ENCODE measurements around the gene EPHB1. TPM values are rescaled to one million over a fixed set of nuclear protein-coding genes. Genes with fewer than 3 reads are reported as not detected.

Gene EPHB1
- total and polyA plus RNA-seq, 2 of the 13 experiments (the other 11 are each of a cell fraction or from before 2014, with no cell fraction given) = 0.07 to 0.21 TPM

DNA sequence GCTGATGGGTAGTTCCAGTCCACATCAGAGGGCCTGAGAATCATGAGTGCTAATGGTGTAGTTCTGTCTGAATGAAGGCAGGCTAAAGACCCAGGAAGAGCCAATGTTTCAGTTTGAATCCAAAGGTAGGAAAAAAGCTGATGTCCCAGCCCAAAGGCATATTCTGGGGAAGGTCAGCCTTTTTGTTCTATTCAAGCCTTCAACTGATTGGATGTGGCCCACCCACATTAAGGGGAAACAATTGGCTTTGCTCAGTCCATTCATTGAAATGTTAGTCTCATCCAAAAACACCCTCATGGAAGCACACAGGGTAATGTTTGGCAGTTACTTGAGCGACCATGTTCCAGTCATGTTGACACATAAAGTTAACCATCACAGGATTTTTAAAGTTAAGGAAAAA lies 25.9 kb downstream of the EPHB1 start (continued):
- TF ChIP-seq, protein P1, sequence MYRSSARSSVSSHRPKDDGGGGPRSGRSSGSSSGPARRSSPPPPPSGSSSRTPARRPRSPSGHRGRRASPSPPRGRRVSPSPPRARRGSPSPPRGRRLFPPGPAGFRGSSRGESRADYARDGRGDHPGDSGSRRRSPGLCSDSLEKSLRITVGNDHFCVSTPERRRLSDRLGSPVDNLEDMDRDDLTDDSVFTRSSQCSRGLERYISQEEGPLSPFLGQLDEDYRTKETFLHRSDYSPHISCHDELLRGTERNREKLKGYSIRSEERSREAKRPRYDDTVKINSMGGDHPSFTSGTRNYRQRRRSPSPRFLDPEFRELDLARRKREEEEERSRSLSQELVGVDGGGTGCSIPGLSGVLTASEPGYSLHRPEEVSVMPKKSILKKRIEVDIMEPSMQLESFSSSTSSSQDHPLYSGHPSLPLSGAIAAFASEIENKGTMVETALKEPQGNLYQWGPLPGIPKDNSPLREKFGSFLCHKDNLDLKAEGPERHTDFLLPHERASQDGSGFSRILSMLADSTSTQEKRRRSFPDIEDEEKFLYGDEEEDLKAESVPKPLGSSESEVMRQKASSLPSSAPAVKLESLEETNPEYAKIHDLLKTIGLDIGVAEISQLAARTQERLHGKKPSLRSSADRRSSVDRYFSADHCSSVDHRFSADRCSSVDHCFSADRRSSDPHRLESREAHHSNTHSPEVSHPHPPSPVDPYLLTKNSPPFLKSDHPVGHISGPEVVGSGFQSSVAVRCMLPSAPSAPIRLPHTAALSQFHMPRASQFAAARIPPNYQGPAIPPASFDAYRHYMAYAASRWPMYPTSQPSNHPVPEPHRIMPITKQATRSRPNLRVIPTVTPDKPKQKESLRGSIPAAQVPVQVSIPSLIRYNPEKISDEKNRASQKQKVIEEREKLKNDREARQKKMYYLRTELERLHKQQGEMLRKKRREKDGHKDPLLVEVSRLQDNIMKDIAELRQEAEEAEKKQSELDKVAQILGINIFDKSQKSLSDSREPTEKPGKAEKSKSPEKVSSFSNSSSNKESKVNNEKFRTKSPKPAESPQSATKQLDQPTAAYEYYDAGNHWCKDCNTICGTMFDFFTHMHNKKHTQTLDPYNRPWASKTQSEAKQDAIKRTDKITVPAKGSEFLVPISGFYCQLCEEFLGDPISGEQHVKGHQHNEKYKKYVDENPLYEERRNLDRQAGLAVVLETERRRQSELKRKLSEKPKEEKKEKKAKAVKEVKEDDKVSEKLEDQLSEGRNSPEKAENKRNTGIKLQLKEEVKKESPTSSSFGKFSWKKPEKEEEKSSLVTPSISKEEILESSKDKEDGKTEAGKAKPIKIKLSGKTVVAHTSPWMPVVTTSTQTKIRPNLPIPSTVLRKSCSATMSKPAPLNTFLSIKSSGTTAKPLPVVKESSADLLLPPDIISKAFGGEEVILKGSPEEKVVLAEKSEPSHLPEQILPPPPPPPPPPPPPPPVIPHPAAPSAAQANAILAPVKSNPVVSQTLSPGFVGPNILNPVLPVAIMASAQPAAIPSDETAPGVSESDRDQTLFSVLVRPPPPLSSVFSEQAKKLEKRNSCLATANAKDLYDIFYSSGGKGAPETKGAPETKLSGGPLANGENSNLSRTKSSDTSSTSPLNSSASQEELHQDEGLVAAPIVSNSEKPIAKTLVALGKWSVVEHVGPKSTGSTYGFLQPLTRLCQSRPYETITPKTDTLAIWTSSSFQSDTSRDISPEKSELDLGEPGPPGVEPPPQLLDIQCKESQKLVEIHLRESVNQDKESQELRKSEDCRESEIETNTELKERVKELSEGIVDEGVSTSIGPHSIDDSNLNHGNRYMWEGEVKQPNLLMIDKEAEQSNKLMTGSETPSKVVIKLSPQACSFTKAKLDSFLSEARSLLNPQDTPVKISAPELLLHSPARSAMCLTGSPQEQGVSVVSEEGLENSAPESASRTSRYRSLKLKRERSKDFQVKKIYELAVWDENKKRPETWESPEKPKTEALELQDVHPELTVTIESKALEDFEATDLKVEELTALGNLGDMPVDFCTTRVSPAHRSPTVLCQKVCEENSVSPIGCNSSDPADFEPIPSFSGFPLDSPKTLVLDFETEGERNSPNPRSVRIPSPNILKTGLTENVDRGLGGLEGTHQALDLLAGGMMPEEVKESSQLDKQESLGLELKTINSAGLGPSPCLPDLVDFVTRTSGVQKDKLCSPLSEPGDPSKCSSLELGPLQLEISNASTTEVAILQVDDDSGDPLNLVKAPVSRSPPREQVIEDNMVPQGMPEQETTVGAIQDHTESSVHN (CRISPR knock-in tag; IDR thresholded peaks at IDR 0.05) = no peak
- TF ChIP-seq NFE2 (CRISPR knock-in tag; IDR thresholded peaks at IDR 0.05) (no peak), BRD4 (CRISPR knock-in tag; IDR thresholded peaks at IDR 0.05) (no peak), POLR2AphosphoS5 (IDR thresholded peaks at IDR 0.05; ENCODE audit: low read depth, low read length) (no peak)

DNA sequence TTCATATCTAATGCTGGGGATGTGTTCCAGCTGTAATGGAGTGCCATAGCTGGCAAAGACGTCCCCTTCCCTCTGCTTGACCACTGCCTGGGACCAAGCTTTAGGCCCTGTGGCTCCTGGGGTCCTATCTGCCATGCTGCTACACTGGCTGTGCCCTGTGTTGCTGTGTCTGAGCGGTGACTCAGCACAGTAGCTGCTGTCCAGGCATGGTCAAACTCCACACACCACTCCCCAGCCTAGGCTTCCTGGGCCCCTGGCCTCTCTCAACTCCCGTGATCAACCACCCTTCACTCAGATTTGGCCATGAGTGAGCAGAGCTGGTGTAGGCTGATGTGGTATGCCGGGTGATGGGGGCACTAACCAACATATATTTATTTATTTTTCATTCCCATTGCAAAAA lies 27.0 kb downstream of the EPHB1 start:
- FAIRE-seq (no peak), ATAC-seq (peak; percentile 88), DNase-seq (ENCODE audit: low spot score) (no peak)
- H3K36me3 ChIP-seq (replicated peaks in 1 of 2; ENCODE audit: control insufficient read depth in 1 of 2, insufficient read depth in 2 of 2, low read length in 2 of 2) = no peaks in the 10 kb centered on the region
- no TSS peak for BruUV-seq (replicated peaks)
- TF ChIP-seq PCBP2 (optimal IDR thresholded peaks at IDR 0.05; ENCODE audit: low read depth, low read length, poor library complexity, severe bottlenecking) (no peak), NFE2 (CRISPR knock-in tag; IDR thresholded peaks at IDR 0.05) (peak; percentile 76; the same call in 1 of the 2 replicates), NFE2L2 (IDR thresholded peaks at IDR 0.05; ENCODE audit: low read length) (peak; percentile 74), MAFF (IDR thresholded peaks at IDR 0.05; ENCODE audit: low read depth, low read length) (0 out of 2 replicates have a peak, but pooled peaks have one; percentile 6), ZNF660 (CRISPR knock-in tag; IDR thresholded peaks at IDR 0.05; ENCODE audit: borderline replicate concordance, low read depth) (no peak), ISX (CRISPR knock-in tag; conservative IDR thresholded peaks at IDR 0.05) (no peak), FOSL2 (CRISPR knock-in tag; IDR thresholded peaks at IDR 0.05) (peak; percentile 65)
- no peaks in the 10 kb centered on the region for H3K79me2 ChIP-seq (ENCODE audit: insufficient read depth, low read length)
- no peak overlapping the region for H3K27ac ChIP-seq (ENCODE audit: extremely low read length, insufficient read depth, low read length)
- H3K4me1 ChIP-seq (ENCODE audit: insufficient read depth, low read length) = no peaks in the 10 kb centered on the region
- in situ Hi-C loops (cut with HindIII; ENCODE audit: extremely low pct_ligation_motif_present, low pct_unique_long_range_greater_than_20kb) = no loop called here
- no peak overlapping the region for H3K4me3 ChIP-seq (replicated peaks in 1 of 3; ENCODE audit: insufficient read depth in 1 of 3, low read depth in 2 of 3, low read length in 3 of 3)
- ChIA-PET POLR2A (no interaction called here), CTCF (ENCODE audit: low intra/inter-chr PET ratio, low total read pairs) (no interaction called here)
- H3K27me3 ChIP-seq (ENCODE audit: control insufficient read depth in 1 of 2, insufficient read depth in 2 of 2, low read length in 2 of 2) = no peaks in the 10 kb centered on the region; a peak in 1 of 5 replicates
- H4K20me1 ChIP-seq (ENCODE audit: insufficient read depth, low read length) = no peaks in the 10 kb centered on the region
- 0% methylated on average over 3 of the region's 4 CpGs for WGBS (ENCODE audit: low lambda C conversion rate)
- H3K4me2 ChIP-seq (ENCODE audit: low read depth, low read length) = no peak overlapping the region; the same call in 1 of the 2 replicates
- intact Hi-C loops (cut with micrococcal nuclease; ENCODE audit: unreplicated experiment) = no loop called here
- H3K9ac ChIP-seq (ENCODE audit: insufficient read depth, low read depth, low read length) = no peak overlapping the region
- H2AFZ ChIP-seq (ENCODE audit: low read length) = no peak overlapping the region
- H3K9me3 ChIP-seq (ENCODE audit: low read length) = no peaks in the 10 kb centered on the region
